Measurements from ENCODE around the gene ID1. TPM values are rescaled to one million over a fixed set of nuclear protein-coding genes. Genes with fewer than 3 reads are reported as not detected.

ID1 gene
- total and polyA plus RNA-seq, 2 of the 13 experiments (the other 11 are each of a cell fraction or from before 2014, with no cell fraction given): 320 to 419 TPM

- TF ChIP-seq RERE (CRISPR knock-in tag; IDR thresholded peaks at IDR 0.05; ENCODE audit: low read depth): 0 out of 2 replicates have a peak, but pooled peaks have one; percentile 37
- peak; percentile 87 for TF ChIP-seq ZFP91 (CRISPR knock-in tag; IDR thresholded peaks at IDR 0.05; ENCODE audit: borderline replicate concordance)
- TF ChIP-seq GZF1 (CRISPR knock-in tag; IDR thresholded peaks at IDR 0.05): peak; percentile 36; the same call in 1 of the 2 replicates
- peak; percentile 10 for TF ChIP-seq HMG20A (CRISPR knock-in tag; IDR thresholded peaks at IDR 0.05; ENCODE audit: borderline replicate concordance)
- TF ChIP-seq ARHGAP35 (CRISPR knock-in tag; IDR thresholded peaks at IDR 0.05; ENCODE audit: borderline replicate concordance): no peak
- TF ChIP-seq ZNF562 (CRISPR knock-in tag; IDR thresholded peaks at IDR 0.05; ENCODE audit: borderline replicate concordance): peak; percentile 91
- no peak for TF ChIP-seq SP2 (CRISPR knock-in tag; IDR thresholded peaks at IDR 0.05)
- no peak for TF ChIP-seq RBAK (CRISPR knock-in tag; IDR thresholded peaks at IDR 0.05)
- peak; percentile 80 for TF ChIP-seq TAF1 (CRISPR knock-in tag; IDR thresholded peaks at IDR 0.05)
- no peak for TF ChIP-seq ZBTB7A (CRISPR knock-in tag; IDR thresholded peaks at IDR 0.05)
- TF ChIP-seq ERF (CRISPR knock-in tag; IDR thresholded peaks at IDR 0.05): peak; percentile 22; the same call in 1 of the 2 replicates
- no peak for TF ChIP-seq NFIB (CRISPR knock-in tag; IDR thresholded peaks at IDR 0.05; ENCODE audit: borderline replicate concordance)
- TF ChIP-seq TRIM22 (IDR thresholded peaks at IDR 0.05): no peak
- TF ChIP-seq POLR2G (IDR thresholded peaks at IDR 0.05; ENCODE audit: low read depth, low read length): peak; percentile 86
- TF ChIP-seq CREB3 (CRISPR knock-in tag; IDR thresholded peaks at IDR 0.05): no peak; the same call in 1 of the 2 replicates
- TF ChIP-seq ZMYM3 (CRISPR knock-in tag; IDR thresholded peaks at IDR 0.05): peak; percentile 62; the same call in 1 of the 2 replicates
- TF ChIP-seq TP53 (CRISPR knock-in tag; conservative IDR thresholded peaks at IDR 0.05): peak; percentile 17; the same call in 1 of the 2 replicates
- no peak; the same call in 1 of the 2 replicates for TF ChIP-seq ZNF720 (CRISPR knock-in tag; IDR thresholded peaks at IDR 0.05)
- no peak; the same call in none of the 2 replicates for TF ChIP-seq SMC3 (IDR thresholded peaks at IDR 0.05; ENCODE audit: low read length)
- no peak; the same call in 1 of the 2 replicates for TF ChIP-seq SATB2 (CRISPR knock-in tag; IDR thresholded peaks at IDR 0.05)
- TF ChIP-seq MIER2 (CRISPR knock-in tag; IDR thresholded peaks at IDR 0.05): no peak
Observed at GRCh38 chr20:31606804-31607639, 1.9 kb downstream of the ID1 start (continued).

Data from HepG2 (cell line).